SK-N-MC (cell line): ENCODE results near the gene GRPEL2.

ENCODE experiments used
- EZH2 ChIP-seq: fragments of 200-600 bp; sonication (generic); IDR thresholded peaks from one replicate; pipeline ENCODE4 v1.6.1; 2017; ENCODE audit warnings: antibody characterized with exemption
- POLR2AphosphoS5 ChIP-seq: IDR thresholded peaks from 2 replicates; pipeline ENCODE4 v1.6.1; 2012; ENCODE audit warnings: mild to moderate bottlenecking, low read depth, low read length, borderline replicate concordance

DNA sequence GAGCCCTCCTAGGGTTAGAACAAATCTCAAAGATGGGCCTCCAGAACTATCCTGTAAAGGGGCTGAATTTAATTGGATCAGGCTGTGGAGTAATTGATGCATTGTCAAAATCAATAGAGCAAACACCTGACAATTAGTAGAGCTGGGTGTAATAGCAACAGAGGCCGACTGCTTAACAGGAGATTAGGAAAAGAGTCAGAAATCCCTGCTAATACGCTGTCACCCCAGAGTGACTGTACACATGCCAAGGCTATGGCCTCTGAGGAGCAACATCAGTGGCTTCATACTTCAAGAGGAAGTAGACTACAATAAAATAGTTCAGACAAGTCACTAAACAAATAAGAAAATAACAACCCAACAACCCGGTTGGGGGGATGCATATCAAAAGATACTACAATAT lies 18.7 kb upstream of the GRPEL2 start:
- TF ChIP-seq EZH2 (no peak), POLR2AphosphoS5 (no peak)
